Dendritic cell treated with granulocyte-macrophage colony-stimulating factor and Interleukin-4, amounts not matched to agents 40 ng/mL and 50 ng/mL, for 4 days (primary cell): ENCODE results near the gene CASZ1.

Experiments used
- H3K27ac Mint-ChIP-seq: one replicate; pipeline ENCODE4 v1.8.0; 2022; ENCODE audit warnings: mild to moderate bottlenecking, mixed read lengths
- H3K27me3 Mint-ChIP-seq: one replicate; pipeline ENCODE4 v1.8.0; 2022; ENCODE audit warnings: mild to moderate bottlenecking, mixed read lengths
- H3K36me3 Mint-ChIP-seq: one replicate; pipeline ENCODE4 v1.8.0; 2022; ENCODE audit warnings: low read depth, mixed read lengths
- H3K4me1 Mint-ChIP-seq: one replicate; pipeline ENCODE4 v1.8.0; 2022; ENCODE audit warnings: low read depth, mixed read lengths
- H3K4me3 Mint-ChIP-seq: one replicate; pipeline ENCODE4 v1.8.0; 2022; ENCODE audit warnings: mild to moderate bottlenecking, moderate library complexity, mixed read lengths
- H3K9me3 Mint-ChIP-seq: one replicate; pipeline ENCODE4 v1.8.0; 2022; ENCODE audit warnings: mixed read lengths
- intact Hi-C: fragments of 100-400 bp; cut with micrococcal nuclease; formaldehyde crosslinking; loops from one replicate; pipeline ENCODE4 v1.15.0; 2022

Gene CASZ1

DNA sequence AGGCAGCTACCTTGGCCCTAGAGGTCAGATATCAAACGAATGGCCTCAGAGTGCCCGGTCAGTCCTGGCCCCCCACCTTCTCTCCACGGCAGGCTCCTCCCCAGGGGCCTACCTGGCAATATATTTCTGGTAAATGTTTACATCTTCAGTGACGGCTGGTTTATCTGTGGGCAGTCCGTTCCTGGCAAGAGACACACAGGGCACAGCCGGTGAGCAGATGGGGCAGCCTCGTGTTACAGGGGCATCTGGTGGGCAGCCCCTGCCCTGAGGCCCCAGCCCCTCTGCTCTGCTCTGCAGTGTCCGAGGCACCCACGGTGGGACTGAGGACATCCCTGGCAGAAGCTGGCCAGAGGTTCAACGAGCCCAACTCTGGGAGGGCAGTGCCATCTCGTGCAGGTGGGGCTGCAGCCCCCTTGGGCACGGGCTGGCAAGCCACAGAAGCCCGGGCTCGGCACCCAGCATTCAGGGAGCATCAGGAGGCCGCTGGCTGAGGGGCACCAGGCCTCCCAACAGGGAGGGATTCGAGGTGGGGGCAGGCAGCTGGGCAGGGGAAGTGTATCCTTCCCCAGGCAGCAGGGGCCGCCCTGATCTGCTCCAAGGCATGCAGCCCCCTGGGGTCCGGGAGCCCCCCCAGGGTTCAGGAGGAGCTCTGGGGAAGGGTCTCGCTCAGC lies 137.9 kb downstream of the CASZ1 start:
- no peaks in the 10 kb centered on the region for H3K9me3 Mint-ChIP-seq
- H3K27ac Mint-ChIP-seq = no peak overlapping the region
- H3K27me3 Mint-ChIP-seq = no peaks in the 10 kb centered on the region
- H3K36me3 Mint-ChIP-seq = peaks cover 14% of the 10 kb centered on the region
- H3K4me3 Mint-ChIP-seq = no peak overlapping the region
- intact Hi-C loops = no loop called here
- H3K4me1 Mint-ChIP-seq = no peaks in the 10 kb centered on the region

DNA sequence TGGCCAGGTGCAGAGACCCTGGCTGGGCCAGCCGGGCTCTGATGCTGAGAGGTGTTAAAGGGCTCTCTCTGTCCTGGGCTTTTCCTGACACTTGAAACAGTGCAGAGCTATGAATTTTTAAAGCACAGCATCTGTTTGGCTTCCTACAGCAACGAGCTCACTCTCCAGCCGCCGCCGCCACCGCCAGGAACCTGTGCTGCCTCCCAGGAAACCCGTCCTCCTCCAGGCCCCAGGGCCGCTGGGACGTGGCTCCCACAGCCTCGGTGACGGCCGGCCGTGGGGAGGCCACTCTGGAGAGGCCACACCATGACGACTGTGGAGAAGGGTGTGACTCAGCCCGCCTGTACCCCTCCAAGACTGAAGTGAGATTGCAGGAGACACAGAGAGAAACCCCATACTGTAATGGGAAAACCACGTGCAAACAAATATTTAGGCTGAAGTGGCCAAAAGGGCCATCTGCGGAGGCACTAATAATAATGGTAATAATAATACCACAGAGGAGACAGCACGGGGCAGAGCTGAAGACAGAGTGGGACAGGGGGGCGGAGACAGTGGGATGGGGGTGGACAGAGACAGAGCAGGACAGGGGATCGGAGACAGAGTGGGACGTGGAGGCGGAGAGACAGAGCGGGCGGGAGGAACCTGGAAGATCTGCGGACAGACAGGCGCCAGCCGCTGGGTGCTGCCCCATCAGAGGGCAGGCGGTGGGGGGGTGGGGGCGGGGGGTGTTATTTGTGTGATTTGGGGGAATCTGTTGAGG lies 139.2 kb downstream of the CASZ1 start:
- intact Hi-C loops = no loop called here
- H3K9me3 Mint-ChIP-seq = no peaks in the 10 kb centered on the region
- no peak overlapping the region for H3K4me3 Mint-ChIP-seq
- no peaks in the 10 kb centered on the region for H3K4me1 Mint-ChIP-seq
- H3K36me3 Mint-ChIP-seq = peaks cover 19% of the 10 kb centered on the region
- H3K27me3 Mint-ChIP-seq = no peaks in the 10 kb centered on the region
- no peak overlapping the region for H3K27ac Mint-ChIP-seq

GRCh38 chr1:10656431-10656830 lies 140.0 kb downstream of the CASZ1 start:
- Mint-ChIP-seq H3K36me3 (peaks cover 19% of the 10 kb centered on the region), H3K27ac (no peak overlapping the region), H3K4me1 (no peaks in the 10 kb centered on the region), H3K4me3 (no peak overlapping the region), H3K27me3 (no peaks in the 10 kb centered on the region), H3K9me3 (no peaks in the 10 kb centered on the region)
- intact Hi-C loops = no loop called here

- Mint-ChIP-seq H3K36me3 (peaks cover 19% of the 10 kb centered on the region), H3K27ac (no peak overlapping the region), H3K27me3 (no peaks in the 10 kb centered on the region), H3K9me3 (no peaks in the 10 kb centered on the region), H3K4me3 (no peak overlapping the region), H3K4me1 (no peaks in the 10 kb centered on the region)
- intact Hi-C loops = no loop called here
Measured at GRCh38 chr1:10655002-10655401, 141.4 kb downstream of the CASZ1 start.

DNA sequence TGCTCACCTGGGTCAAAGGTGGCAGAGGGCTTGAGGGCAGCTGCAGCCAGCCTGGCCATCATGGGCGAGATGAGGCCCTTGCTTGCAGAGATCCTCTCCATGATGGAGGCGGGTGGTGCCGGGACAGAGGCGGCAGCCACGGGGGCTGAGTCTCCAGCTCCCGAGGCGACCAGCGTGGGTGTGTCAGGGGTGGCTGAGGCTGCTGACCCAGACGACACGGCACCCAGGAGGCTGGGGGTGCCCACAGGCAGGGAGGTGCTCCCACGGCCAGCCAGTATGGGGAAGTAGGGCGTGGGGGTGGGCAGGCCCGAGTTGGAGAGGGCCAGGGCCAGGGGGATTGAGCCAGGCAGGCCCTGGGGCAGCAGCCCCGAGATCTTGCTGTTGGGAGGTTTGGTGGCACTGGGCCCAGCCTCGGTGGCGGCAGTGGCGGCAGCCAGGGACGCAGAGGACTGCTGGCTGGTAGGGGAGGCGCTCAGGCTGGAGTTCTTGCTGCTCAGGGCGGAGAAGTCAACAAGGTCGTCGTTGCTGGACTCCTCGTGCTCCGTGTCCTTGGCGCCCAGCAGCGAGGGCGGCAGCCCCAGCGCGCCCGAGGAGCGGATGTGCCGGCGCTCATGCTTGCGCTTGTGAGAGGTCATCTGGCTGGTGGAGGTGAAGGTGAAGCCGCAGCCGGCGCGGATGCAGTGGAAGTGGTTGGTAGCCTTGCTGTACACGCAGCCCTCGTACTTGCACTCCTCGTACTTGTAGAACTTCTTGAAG lies 142.9 kb downstream of the CASZ1 start:
- no peak overlapping the region for H3K27ac Mint-ChIP-seq
- intact Hi-C loops = no loop called here
- no peaks in the 10 kb centered on the region for H3K4me1 Mint-ChIP-seq
- no peaks in the 10 kb centered on the region for H3K27me3 Mint-ChIP-seq
- no peak overlapping the region for H3K4me3 Mint-ChIP-seq
- peaks cover 13% of the 10 kb centered on the region for H3K36me3 Mint-ChIP-seq
- no peaks in the 10 kb centered on the region for H3K9me3 Mint-ChIP-seq

DNA sequence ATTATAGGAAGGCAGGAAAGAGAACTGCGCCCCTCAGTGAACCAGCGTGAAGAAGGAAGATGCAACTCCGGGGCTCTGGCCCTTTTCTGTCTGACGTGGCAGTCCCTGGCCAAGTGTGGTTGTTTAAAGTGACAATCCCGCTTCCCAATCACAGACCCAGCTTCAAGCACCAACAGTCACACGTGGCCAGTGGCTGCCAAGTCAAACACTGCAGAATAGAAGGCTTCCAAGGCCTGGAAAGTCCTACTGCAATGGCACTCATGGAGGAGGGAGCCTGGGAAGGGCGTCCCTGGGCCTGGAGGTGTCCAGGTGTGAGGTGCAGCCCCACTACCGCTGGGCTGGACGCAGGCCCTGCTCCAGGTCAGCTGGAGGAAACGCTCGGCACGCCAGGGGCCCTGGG lies 143.8 kb downstream of the CASZ1 start:
- H3K4me1 Mint-ChIP-seq = no peaks in the 10 kb centered on the region
- no peak overlapping the region for H3K27ac Mint-ChIP-seq
- intact Hi-C loops = no loop called here
- no peak overlapping the region for H3K4me3 Mint-ChIP-seq
- H3K9me3 Mint-ChIP-seq = no peaks in the 10 kb centered on the region
- peaks cover 13% of the 10 kb centered on the region for H3K36me3 Mint-ChIP-seq
- no peaks in the 10 kb centered on the region for H3K27me3 Mint-ChIP-seq

- Mint-ChIP-seq H3K4me3 (no peak overlapping the region), H3K36me3 (peaks cover 13% of the 10 kb centered on the region), H3K27ac (no peak overlapping the region), H3K9me3 (no peaks in the 10 kb centered on the region), H3K4me1 (no peaks in the 10 kb centered on the region), H3K27me3 (no peaks in the 10 kb centered on the region)
- intact Hi-C loops = no loop called here
Measured at GRCh38 chr1:10651793-10652192, 144.7 kb downstream of the CASZ1 start.

DNA sequence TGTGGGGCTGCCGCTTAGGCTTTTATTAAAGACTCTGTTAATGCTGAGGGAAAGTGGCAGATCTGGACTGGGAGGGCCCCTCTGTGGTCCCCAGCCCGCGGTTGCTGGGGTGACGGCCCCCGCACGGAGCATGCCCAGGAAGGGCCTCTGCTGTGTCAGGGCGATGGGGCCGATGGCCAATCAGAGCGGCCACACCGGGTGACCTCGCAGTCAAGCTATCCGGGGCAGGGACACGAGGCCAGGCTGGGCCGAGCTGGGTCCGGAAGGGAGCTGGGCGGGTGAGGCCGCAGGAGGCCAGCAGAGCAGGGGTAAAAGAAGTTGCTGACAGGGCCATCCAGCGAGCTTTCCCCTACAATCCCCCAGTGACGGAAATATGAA lies 145.1 kb downstream of the CASZ1 start:
- intact Hi-C loops = no loop called here
- no peak overlapping the region for H3K4me3 Mint-ChIP-seq
- H3K4me1 Mint-ChIP-seq = peaks cover 2% of the 10 kb centered on the region
- no peaks in the 10 kb centered on the region for H3K9me3 Mint-ChIP-seq
- no peaks in the 10 kb centered on the region for H3K27me3 Mint-ChIP-seq
- peaks cover 13% of the 10 kb centered on the region for H3K36me3 Mint-ChIP-seq
- H3K27ac Mint-ChIP-seq = no peak overlapping the region

- Mint-ChIP-seq H3K9me3 (no peaks in the 10 kb centered on the region), H3K4me3 (no peak overlapping the region), H3K4me1 (peaks cover 8% of the 10 kb centered on the region), H3K27me3 (no peaks in the 10 kb centered on the region), H3K27ac (no peak overlapping the region), H3K36me3 (peaks cover 13% of the 10 kb centered on the region)
- intact Hi-C loops = no loop called here
Measured at GRCh38 chr1:10650556-10651388, 145.7 kb downstream of the CASZ1 start.

GRCh38 chr1:10649517-10650201 lies 146.8 kb downstream of the CASZ1 start:
- no peaks in the 10 kb centered on the region for H3K9me3 Mint-ChIP-seq
- H3K4me3 Mint-ChIP-seq = no peak overlapping the region
- H3K27ac Mint-ChIP-seq = no peak overlapping the region
- intact Hi-C loops = no loop called here
- peaks cover 13% of the 10 kb centered on the region for H3K36me3 Mint-ChIP-seq
- H3K27me3 Mint-ChIP-seq = no peaks in the 10 kb centered on the region
- peaks cover 8% of the 10 kb centered on the region for H3K4me1 Mint-ChIP-seq

DNA sequence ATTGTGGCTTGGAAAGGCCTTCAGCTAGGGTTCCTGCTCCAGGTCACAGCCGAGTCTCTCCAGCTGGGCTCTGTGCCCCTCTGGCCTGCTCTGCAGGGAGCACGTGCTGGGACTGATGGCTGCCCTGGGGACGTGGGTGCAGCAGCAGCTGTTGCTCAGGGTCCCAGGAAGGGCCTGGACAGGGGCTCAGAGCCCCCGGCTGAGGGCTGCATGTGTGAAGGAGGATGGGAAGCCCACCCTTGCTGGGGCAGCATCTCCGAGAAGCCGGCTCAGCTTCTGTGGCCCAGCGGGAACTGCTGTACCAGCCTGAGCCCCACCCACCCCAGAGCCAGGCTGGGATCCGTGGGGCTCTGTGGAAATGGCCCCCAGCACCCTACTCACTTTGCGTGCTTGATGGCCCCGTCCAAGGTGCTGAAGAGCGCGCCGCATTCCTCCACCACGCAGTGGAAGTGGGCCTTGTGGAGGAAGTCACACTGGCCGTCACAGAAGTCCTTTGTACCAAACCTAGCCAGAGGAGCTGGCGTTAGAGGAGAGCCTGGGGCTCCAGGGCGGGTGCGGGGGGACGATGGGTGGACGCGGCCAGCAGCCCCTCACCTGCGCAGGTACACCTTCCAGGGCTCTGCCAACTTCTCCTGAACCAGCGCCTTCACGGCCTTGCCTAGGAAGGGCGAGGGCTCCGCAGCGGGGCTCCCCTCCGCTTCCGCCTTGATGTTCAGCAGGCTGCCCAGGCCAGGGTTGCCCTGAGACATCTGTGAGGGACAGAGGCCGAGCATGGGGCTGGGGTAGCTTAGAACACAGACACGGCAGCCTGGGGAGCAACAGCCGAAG lies 147.5 kb downstream of the CASZ1 start:
- intact Hi-C loops = no loop called here
- Mint-ChIP-seq H3K27me3 (no peaks in the 10 kb centered on the region), H3K9me3 (no peaks in the 10 kb centered on the region), H3K36me3 (peaks cover 9% of the 10 kb centered on the region), H3K27ac (no peak overlapping the region), H3K4me1 (peaks cover 8% of the 10 kb centered on the region), H3K4me3 (no peak overlapping the region)

GRCh38 chr1:10647414-10648170 lies 148.9 kb downstream of the CASZ1 start:
- intact Hi-C loops = no loop called here
- Mint-ChIP-seq H3K36me3 (no peaks in the 10 kb centered on the region), H3K4me1 (peaks cover 8% of the 10 kb centered on the region), H3K4me3 (no peak overlapping the region), H3K27me3 (no peaks in the 10 kb centered on the region), H3K27ac (no peak overlapping the region), H3K9me3 (no peaks in the 10 kb centered on the region)
